Mononuclear cell (primary cell): Measurements from ENCODE around the gene PAN2. TPM values are rescaled to one million over a fixed set of nuclear protein-coding genes. Genes with fewer than 3 reads are reported as not detected.

Experiments
- H3K27me3 ChIP-seq: 2 replicates; pipeline ENCODE4 v1.6.0; 2011; ENCODE audit warnings: low read length, control low read depth; ENCODE audit not compliant: insufficient read depth
- H3K4me1 ChIP-seq: 2 replicates; pipeline ENCODE4 v1.5.1; 2011; ENCODE audit warnings: mild to moderate bottlenecking, low read length, control low read depth; ENCODE audit not compliant: insufficient read depth
- H3K4me3 ChIP-seq: 2 replicates; pipeline ENCODE4 v1.5.1; 2011; ENCODE audit warnings: mild to moderate bottlenecking, low read length, moderate library complexity
- H3K9me3 ChIP-seq: 2 replicates; pipeline ENCODE4 v1.5.1; 2011; ENCODE audit warnings: low read depth, mild to moderate bottlenecking, control low read depth, low read length
- total RNA-seq: library from RNA; depleted of rRNA; stranded (reverse); fragments of >200 nt; gene quantifications from one replicate; pipeline ENCODE4 v1.2.3, GENCODE V29; 2012

The PAN2 gene
- total RNA-seq = 39.8 TPM

GRCh38 chr12:56333679-56334489 lies at the start of gene PAN2:
Gene PAN2, minus strand, starts transcription at chr12:56334000. Its CDS starts 906 bp downstream, at chr12:56333094.
- Histone ChIP-seq H3K27me3 (no peaks in the 10 kb centered on the region), H3K4me1 (peaks cover 51% of the 10 kb centered on the region), H3K9me3 (no peaks in the 10 kb centered on the region), H3K4me3 (peak within 1 kb of the TSS; percentile 73)

GRCh38 chr12:56382611-56383010 lies 48.8 kb upstream of the PAN2 start:
- no peaks in the 10 kb centered on the region for H3K27me3 ChIP-seq
- H3K9me3 ChIP-seq = no peaks in the 10 kb centered on the region
- no peaks in the 10 kb centered on the region for H3K4me1 ChIP-seq
- no peak overlapping the region for H3K4me3 ChIP-seq

GRCh38 chr12:56377989-56378316 lies 44.2 kb upstream of the PAN2 start:
- no peaks in the 10 kb centered on the region for H3K27me3 ChIP-seq
- H3K4me3 ChIP-seq = no peak overlapping the region
- peaks cover 35% of the 10 kb centered on the region for H3K4me1 ChIP-seq
- no peaks in the 10 kb centered on the region for H3K9me3 ChIP-seq

- Histone ChIP-seq H3K4me1 (peaks cover 35% of the 10 kb centered on the region), H3K4me3 (no peak overlapping the region), H3K9me3 (no peaks in the 10 kb centered on the region), H3K27me3 (no peaks in the 10 kb centered on the region)
Observed at GRCh38 chr12:56377310-56377988, 43.6 kb upstream of the PAN2 start.

GRCh38 chr12:56375598-56376434 lies 42.0 kb upstream of the PAN2 start:
- Histone ChIP-seq H3K9me3 (no peaks in the 10 kb centered on the region), H3K27me3 (no peaks in the 10 kb centered on the region), H3K4me3 (no peak overlapping the region), H3K4me1 (peaks cover 35% of the 10 kb centered on the region)

- H3K9me3 ChIP-seq = no peaks in the 10 kb centered on the region
- peaks cover 35% of the 10 kb centered on the region for H3K4me1 ChIP-seq
- no peak overlapping the region for H3K4me3 ChIP-seq
- no peaks in the 10 kb centered on the region for H3K27me3 ChIP-seq
Observed at GRCh38 chr12:56374726-56375597, 41.2 kb upstream of the PAN2 start.

GRCh38 chr12:56373515-56373914 lies 39.7 kb upstream of the PAN2 start:
- no peaks in the 10 kb centered on the region for H3K27me3 ChIP-seq
- H3K4me3 ChIP-seq = no peak overlapping the region
- no peaks in the 10 kb centered on the region for H3K9me3 ChIP-seq
- H3K4me1 ChIP-seq = peaks cover 35% of the 10 kb centered on the region

GRCh38 chr12:56366948-56367347 lies 33.1 kb upstream of the PAN2 start:
- Histone ChIP-seq H3K4me3 (no peak overlapping the region), H3K27me3 (no peaks in the 10 kb centered on the region), H3K4me1 (no peaks in the 10 kb centered on the region), H3K9me3 (no peaks in the 10 kb centered on the region)

- Histone ChIP-seq H3K27me3 (no peaks in the 10 kb centered on the region), H3K4me3 (no peak within 1 kb of the TSS), H3K4me1 (peaks cover 26% of the 10 kb centered on the region), H3K9me3 (no peaks in the 10 kb centered on the region)
Observed at GRCh38 chr12:56362130-56363059, 28.6 kb upstream of the PAN2 start, which contains the start of gene APOF. Gene APOF, minus strand, starts transcription at chr12:56362857. Its CDS starts 112 bp downstream, at chr12:56362745.

GRCh38 chr12:56361487-56362129 lies 27.8 kb upstream of the PAN2 start:
- Histone ChIP-seq H3K9me3 (no peaks in the 10 kb centered on the region), H3K4me1 (peaks cover 32% of the 10 kb centered on the region), H3K4me3 (no peak overlapping the region), H3K27me3 (no peaks in the 10 kb centered on the region)

- H3K9me3 ChIP-seq = no peaks in the 10 kb centered on the region
- H3K27me3 ChIP-seq = no peaks in the 10 kb centered on the region
- H3K4me3 ChIP-seq = peak within 1 kb of the TSS; percentile 96
- peaks cover 34% of the 10 kb centered on the region for H3K4me1 ChIP-seq
Observed at GRCh38 chr12:56359851-56360767, 26.3 kb upstream of the PAN2 start, which contains the start of gene STAT2. Gene STAT2, minus strand, starts transcription at chr12:56360107. Its CDS starts 3,536 bp downstream, at chr12:56356571.

- H3K4me1 ChIP-seq = peaks cover 34% of the 10 kb centered on the region
- no peaks in the 10 kb centered on the region for H3K27me3 ChIP-seq
- H3K9me3 ChIP-seq = no peaks in the 10 kb centered on the region
- peak overlapping the region; percentile 96 for H3K4me3 ChIP-seq
Observed at GRCh38 chr12:56358836-56359532, 25.2 kb upstream of the PAN2 start.
